OCI-LY1 (cell line): Measurements from ENCODE around the gene C2CD5.

ENCODE experiments used
- H2AFZ ChIP-seq: fragments of 200-600 bp; sonication (generic), shearing (Covaris generic); 2 replicates; pipeline ENCODE4 v1.6.0; 2014; ENCODE audit warnings: antibody characterized with exemption, mild to moderate bottlenecking, low read length
- H3F3A ChIP-seq: fragments of 200-600 bp; sonication (generic), shearing (Covaris generic); 2 replicates; pipeline ENCODE4 v1.6.0; 2014; ENCODE audit warnings: mild to moderate bottlenecking, antibody characterized with exemption, low read length, moderate library complexity; ENCODE audit not compliant: insufficient read depth
- H3K27ac ChIP-seq: fragments of 200-600 bp; sonication (generic); 2 replicates; pipeline ENCODE4 v1.5.1; 2014; ENCODE audit warnings: low read length, mixed run types, mild to moderate bottlenecking, low read depth; ENCODE audit not compliant: poor library complexity, severe bottlenecking
- H3K27me3 ChIP-seq: fragments of 200-600 bp; sonication (generic); 2 replicates; pipeline ENCODE4 v1.6.0; 2014; ENCODE audit warnings: antibody characterized with exemption, mild to moderate bottlenecking, low read length, moderate library complexity; ENCODE audit not compliant: insufficient read depth
- H3K36me3 ChIP-seq: fragments of 200-600 bp; sonication (generic); 2 replicates; pipeline ENCODE4 v1.6.1; 2014; ENCODE audit warnings: mild to moderate bottlenecking, antibody characterized with exemption, low read length, moderate library complexity, mixed read lengths; ENCODE audit not compliant: insufficient read depth
- H3K4me1 ChIP-seq: fragments of 200-600 bp; sonication (generic); 2 replicates; pipeline ENCODE4 v1.5.1; 2014; ENCODE audit warnings: mild to moderate bottlenecking, low read length, moderate library complexity; ENCODE audit not compliant: insufficient read depth, severe bottlenecking
- H3K4me2 ChIP-seq: fragments of 200-600 bp; sonication (generic), shearing (Covaris generic); 2 replicates; pipeline ENCODE4 v1.6.1; 2014; ENCODE audit warnings: low read length
- H3K4me3 ChIP-seq: fragments of 200-600 bp; sonication (generic); 2 replicates; pipeline ENCODE4 v1.5.1; 2014; ENCODE audit warnings: low read length, low read depth, mild to moderate bottlenecking, mixed read lengths; ENCODE audit not compliant: poor library complexity, severe bottlenecking
- H3K79me2 ChIP-seq: fragments of 200-600 bp; shearing (Covaris generic); 2 replicates; pipeline ENCODE4 v1.6.1; 2016; ENCODE audit warnings: mixed run types, low read length, mixed read lengths; ENCODE audit not compliant: insufficient read depth
- H3K9ac ChIP-seq: fragments of 200-600 bp; sonication (generic), shearing (Covaris generic); 2 replicates; pipeline ENCODE4 v1.6.1; 2014; ENCODE audit warnings: mild to moderate bottlenecking, low read length, mixed read lengths
- H3K9me2 ChIP-seq: fragments of 200-600 bp; sonication (generic), shearing (Covaris generic); 2 replicates; pipeline ENCODE4 v1.6.1; 2014; ENCODE audit warnings: low read depth, mild to moderate bottlenecking, low read length, mixed read lengths
- H3K9me3 ChIP-seq: fragments of 200-600 bp; shearing (Covaris generic); 2 replicates; pipeline ENCODE4 v1.6.1; 2014; ENCODE audit warnings: low read length, mixed read lengths
- H4K20me1 ChIP-seq: fragments of 200-600 bp; sonication (generic), shearing (Covaris generic); 2 replicates; pipeline ENCODE4 v1.6.0; 2016; ENCODE audit warnings: mild to moderate bottlenecking, low read length; ENCODE audit not compliant: insufficient read depth
- CTCF ChIP-seq: fragments of 200-600 bp; sonication (generic), shearing (Covaris generic); IDR thresholded peaks from 2 replicates; pipeline ENCODE4 v1.5.1; 2017; ENCODE audit warnings: mild to moderate bottlenecking, antibody characterized with exemption, low read length, moderate library complexity, mixed read lengths
- EZH2 ChIP-seq: fragments of 200-600 bp; sonication (generic), shearing (Covaris generic); IDR thresholded peaks from 2 replicates; pipeline ENCODE4 v1.8.0; 2017; ENCODE audit warnings: borderline replicate concordance, mixed run types, mild to moderate bottlenecking, antibody characterized with exemption, low read length, moderate library complexity, mixed read lengths

C2CD5 gene

GRCh38 chr12:22458298-22458937, 85.9 kb downstream of the C2CD5 start:
- Histone ChIP-seq H3K27ac (no peak overlapping the region), H2AFZ (no peak overlapping the region), H3K36me3 (peaks cover 12% of the 10 kb centered on the region; the same call in 1 of the 2 replicates), H3F3A (no peaks in the 10 kb centered on the region), H3K4me2 (no peak overlapping the region), H3K9me3 (no peaks in the 10 kb centered on the region), H3K79me2 (no peaks in the 10 kb centered on the region), H4K20me1 (no peaks in the 10 kb centered on the region), H3K27me3 (no peaks in the 10 kb centered on the region), H3K9ac (no peak overlapping the region), H3K4me1 (no peaks in the 10 kb centered on the region), H3K9me2 (no peaks in the 10 kb centered on the region), H3K4me3 (no peak overlapping the region)
- TF ChIP-seq EZH2 (no peak), CTCF (no peak)

GRCh38 chr12:22457085-22457484, 87.3 kb downstream of the C2CD5 start:
- H3K4me2 ChIP-seq: no peak overlapping the region
- TF ChIP-seq EZH2 (no peak), CTCF (no peak)
- H3K4me1 ChIP-seq: no peaks in the 10 kb centered on the region
- no peak overlapping the region for H3K9ac ChIP-seq
- no peak overlapping the region for H2AFZ ChIP-seq
- H3K4me3 ChIP-seq: no peak overlapping the region
- H3K79me2 ChIP-seq: no peaks in the 10 kb centered on the region
- H3K27me3 ChIP-seq: no peaks in the 10 kb centered on the region
- no peak overlapping the region for H3K27ac ChIP-seq
- H3K9me2 ChIP-seq: no peaks in the 10 kb centered on the region
- no peaks in the 10 kb centered on the region for H4K20me1 ChIP-seq
- H3K36me3 ChIP-seq: peaks cover 9% of the 10 kb centered on the region; the same call in 1 of the 2 replicates
- H3K9me3 ChIP-seq: no peaks in the 10 kb centered on the region
- H3F3A ChIP-seq: no peaks in the 10 kb centered on the region

- no peak overlapping the region for H2AFZ ChIP-seq
These were observed 90.8 kb downstream of the C2CD5 start for GRCh38 chr12:22453511-22453910.

More at GRCh38 chr12:22453511-22453910, 90.8 kb downstream of the C2CD5 start:
- Histone ChIP-seq H3K9me2 (no peaks in the 10 kb centered on the region), H3K4me3 (no peak overlapping the region), H3F3A (no peaks in the 10 kb centered on the region), H3K9me3 (no peaks in the 10 kb centered on the region), H4K20me1 (no peaks in the 10 kb centered on the region), H3K4me2 (no peak overlapping the region), H3K36me3 (peaks cover 14% of the 10 kb centered on the region; the same call in 1 of the 2 replicates), H3K9ac (no peak overlapping the region), H3K4me1 (no peaks in the 10 kb centered on the region), H3K27me3 (no peaks in the 10 kb centered on the region), H3K79me2 (no peaks in the 10 kb centered on the region), H3K27ac (no peak overlapping the region)
- TF ChIP-seq CTCF (no peak), EZH2 (no peak)
